ENCODE results near the gene SAMD14. TPM values are rescaled to one million over a fixed set of nuclear protein-coding genes. Genes with fewer than 3 reads are reported as not detected.

SAMD14 gene
- total and polyA plus RNA-seq, 2 experiments from 2014 or later, result 0.70 to 4.7 TPM

- TF ChIP-seq ZNF462 (CRISPR knock-in tag; IDR thresholded peaks at IDR 0.05) (no peak), POLR2AphosphoS5 (IDR thresholded peaks at IDR 0.05; ENCODE audit: low read depth) (no peak), EZH2 (IDR thresholded peaks at IDR 0.05; ENCODE audit: low read depth, unreplicated experiment) (no peak), JUNB (IDR thresholded peaks at IDR 0.05; ENCODE audit: unreplicated experiment) (no peak), ZNF114 (CRISPR knock-in tag; IDR thresholded peaks at IDR 0.05) (no peak)
Measured at GRCh38 chr17:50149091-50149416, 19.1 kb upstream of the SAMD14 start (continued).

- no peak overlapping the region for H3K27ac ChIP-seq (ENCODE audit: low read depth)
- Mint-ChIP-seq H3K9me3 (no peaks in the 10 kb centered on the region), H3K36me3 (ENCODE audit: low read depth) (peaks cover 9% of the 10 kb centered on the region), H3K27me3 (ENCODE audit: insufficient read depth, low read depth, poor library complexity) (peaks cover 34% of the 10 kb centered on the region), H3K4me1 (peaks cover 46% of the 10 kb centered on the region), H3K27ac (no peak overlapping the region), H3K4me3 (peak overlapping the region; percentile 64)
- H3K4me3 ChIP-seq, result peak overlapping the region; percentile 87
- H3K4me2 ChIP-seq, result peak overlapping the region; percentile 94
- peaks cover 5% of the 10 kb centered on the region; the same call in 1 of the 2 replicates for H3F3A ChIP-seq (replicated peaks; ENCODE audit: low read depth)
- H3K79me2 ChIP-seq (replicated peaks; ENCODE audit: insufficient read depth), result no peaks in the 10 kb centered on the region
- peak; percentile 13 to 17; a peak in 1 of 4 replicates for TF ChIP-seq CTCF (conservative IDR thresholded peaks at IDR 0.05; ENCODE audit: low read depth in 2 of 2)
- no peak for TF ChIP-seq STAT1 (IDR thresholded peaks at IDR 0.05; ENCODE audit: unreplicated experiment)
- TF ChIP-seq NANOG (IDR thresholded peaks at IDR 0.05; ENCODE audit: borderline replicate concordance), result no peak
- no peak for TF ChIP-seq POLR2AphosphoS5 (IDR thresholded peaks at IDR 0.05; ENCODE audit: low read depth)
- TF ChIP-seq EZH2phosphoT487 (IDR thresholded peaks at IDR 0.05; ENCODE audit: unreplicated experiment), result no peak
- no peak for TF ChIP-seq ZNF331 (CRISPR knock-in tag; IDR thresholded peaks at IDR 0.05; ENCODE audit: low read depth)
- no peak for TF ChIP-seq ETS1 (IDR thresholded peaks at IDR 0.05)
- no peak for TF ChIP-seq ZNF114 (CRISPR knock-in tag; IDR thresholded peaks at IDR 0.05)
- H3K4me1 ChIP-seq (ENCODE audit: insufficient read depth), result peaks cover 28% of the 10 kb centered on the region
- H3K9me2 ChIP-seq (ENCODE audit: insufficient read depth), result no peaks in the 10 kb centered on the region
- peak; percentile 40 for DNase-seq (ENCODE audit: low spot score)
- no peak overlapping the region for H2AFZ ChIP-seq
- H4K20me1 ChIP-seq (replicated peaks; ENCODE audit: insufficient read depth), result no peaks in the 10 kb centered on the region
- H3K36me3 ChIP-seq (ENCODE audit: insufficient read depth), result no peaks in the 10 kb centered on the region
- peaks cover 30% of the 10 kb centered on the region for H3K27me3 ChIP-seq (ENCODE audit: insufficient read depth)
- ATAC-seq, result peak; percentile 6
Measured at GRCh38 chr17:50148226-50149090, 18.5 kb upstream of the SAMD14 start.

Data from GM23338 (cell line).